ENCODE results near the gene GBF1.

GBF1 gene

GRCh38 chr10:102404361-102405107, 159.2 kb downstream of the GBF1 start:
- Histone ChIP-seq H3K36me3 (ENCODE audit: insufficient read depth, low read length) (no peaks in the 10 kb centered on the region), H3K27ac (ENCODE audit: low read length) (no peak overlapping the region), H3K4me1 (ENCODE audit: insufficient read depth, low read length) (peaks cover 16% of the 10 kb centered on the region), H3K9me3 (ENCODE audit: insufficient read depth, low read length, severe bottlenecking) (no peaks in the 10 kb centered on the region), H3K4me3 (ENCODE audit: low read depth in 1 of 2, low read length in 2 of 2) (no peak overlapping the region), H3K27me3 (ENCODE audit: insufficient read depth, low read length, poor library complexity) (peaks cover 18% of the 10 kb centered on the region), H4K20me1 (ENCODE audit: insufficient read depth, low read length) (peaks cover under 1% of the 10 kb centered on the region; the same call in 1 of the 2 replicates), H3K79me2 (ENCODE audit: insufficient read depth, low read length) (no peaks in the 10 kb centered on the region), H3K4me2 (ENCODE audit: insufficient read depth, low read length) (no peak overlapping the region), H2AFZ (ENCODE audit: low read depth, low read length) (no peak overlapping the region), H3K9ac (ENCODE audit: low read depth, low read length) (no peak overlapping the region)
- no peak for DNase-seq
- no peak for ATAC-seq (ENCODE audit: insufficient read depth, low read depth)
- no peak for TF ChIP-seq EZH2 (IDR thresholded peaks at IDR 0.05; ENCODE audit: borderline replicate concordance, low read depth, low read length, severe bottlenecking)
- no peak for TF ChIP-seq CTCF (IDR thresholded peaks at IDR 0.05; ENCODE audit: borderline replicate concordance, extremely low read depth, low read length, poor library complexity, severe bottlenecking)

- Histone ChIP-seq H3K9me3 (ENCODE audit: insufficient read depth, low read length, severe bottlenecking) (no peaks in the 10 kb centered on the region), H3K4me3 (ENCODE audit: low read depth in 1 of 2, low read length in 2 of 2) (no peak overlapping the region), H3K4me2 (ENCODE audit: insufficient read depth, low read length) (no peak overlapping the region), H3K9ac (ENCODE audit: low read depth, low read length) (no peak overlapping the region), H3K27ac (ENCODE audit: low read length) (no peak overlapping the region), H3K27me3 (ENCODE audit: insufficient read depth, low read length, poor library complexity) (peaks cover 24% of the 10 kb centered on the region), H2AFZ (ENCODE audit: low read depth, low read length) (no peak overlapping the region), H3K36me3 (ENCODE audit: insufficient read depth, low read length) (no peaks in the 10 kb centered on the region), H3K79me2 (ENCODE audit: insufficient read depth, low read length) (no peaks in the 10 kb centered on the region), H3K4me1 (ENCODE audit: insufficient read depth, low read length) (peaks cover 13% of the 10 kb centered on the region), H4K20me1 (ENCODE audit: insufficient read depth, low read length) (peaks cover 6% of the 10 kb centered on the region; the same call in 1 of the 2 replicates)
- no peak for DNase-seq
- TF ChIP-seq CTCF (IDR thresholded peaks at IDR 0.05; ENCODE audit: borderline replicate concordance, extremely low read depth, low read length, poor library complexity, severe bottlenecking) = no peak
- TF ChIP-seq EZH2 (IDR thresholded peaks at IDR 0.05; ENCODE audit: borderline replicate concordance, low read depth, low read length, severe bottlenecking) = no peak
- no peak for ATAC-seq (ENCODE audit: insufficient read depth, low read depth)
These were observed 159.8 kb downstream of the GBF1 start for GRCh38 chr10:102405108-102405571.

GRCh38 chr10:102405632-102406031, 160.3 kb downstream of the GBF1 start:
- DNase-seq (peak; percentile 38), ATAC-seq (ENCODE audit: insufficient read depth, low read depth) (0 out of 3 replicates have a peak, but pooled peaks have one; percentile 37)
- TF ChIP-seq CTCF (IDR thresholded peaks at IDR 0.05; ENCODE audit: borderline replicate concordance, extremely low read depth, low read length, poor library complexity, severe bottlenecking) (no peak), EZH2 (IDR thresholded peaks at IDR 0.05; ENCODE audit: borderline replicate concordance, low read depth, low read length, severe bottlenecking) (no peak)
- H3K27ac ChIP-seq (ENCODE audit: low read length) = no peak overlapping the region
- H3K4me3 ChIP-seq (ENCODE audit: low read depth in 1 of 2, low read length in 2 of 2) = no peak overlapping the region
- H3K36me3 ChIP-seq (ENCODE audit: insufficient read depth, low read length) = no peaks in the 10 kb centered on the region
- H3K27me3 ChIP-seq (ENCODE audit: insufficient read depth, low read length, poor library complexity) = peaks cover 28% of the 10 kb centered on the region
- H3K79me2 ChIP-seq (ENCODE audit: insufficient read depth, low read length) = no peaks in the 10 kb centered on the region
- H3K4me2 ChIP-seq (ENCODE audit: insufficient read depth, low read length) = no peak overlapping the region
- no peak overlapping the region for H3K9ac ChIP-seq (ENCODE audit: low read depth, low read length)
- H4K20me1 ChIP-seq (ENCODE audit: insufficient read depth, low read length) = peaks cover 6% of the 10 kb centered on the region; the same call in 1 of the 2 replicates
- H2AFZ ChIP-seq (ENCODE audit: low read depth, low read length) = no peak overlapping the region
- peaks cover 10% of the 10 kb centered on the region for H3K4me1 ChIP-seq (ENCODE audit: insufficient read depth, low read length)
- H3K9me3 ChIP-seq (ENCODE audit: insufficient read depth, low read length, severe bottlenecking) = no peaks in the 10 kb centered on the region
